TTC549 (cell line): Measurements from ENCODE around the gene PPM1D.
"Not testable (repeated sequence)": the region's sequence is repeated elsewhere in the genome, so short reads cannot be mapped to it uniquely, and the experiment has no call there.

Experiments used
- FAIRE-seq: peaks from 2 replicates; lab custom pipeline; 2012; peaks lifted over from hg19 to GRCh38; lab: Jason Lieb, UNC

PPM1D gene

DNA sequence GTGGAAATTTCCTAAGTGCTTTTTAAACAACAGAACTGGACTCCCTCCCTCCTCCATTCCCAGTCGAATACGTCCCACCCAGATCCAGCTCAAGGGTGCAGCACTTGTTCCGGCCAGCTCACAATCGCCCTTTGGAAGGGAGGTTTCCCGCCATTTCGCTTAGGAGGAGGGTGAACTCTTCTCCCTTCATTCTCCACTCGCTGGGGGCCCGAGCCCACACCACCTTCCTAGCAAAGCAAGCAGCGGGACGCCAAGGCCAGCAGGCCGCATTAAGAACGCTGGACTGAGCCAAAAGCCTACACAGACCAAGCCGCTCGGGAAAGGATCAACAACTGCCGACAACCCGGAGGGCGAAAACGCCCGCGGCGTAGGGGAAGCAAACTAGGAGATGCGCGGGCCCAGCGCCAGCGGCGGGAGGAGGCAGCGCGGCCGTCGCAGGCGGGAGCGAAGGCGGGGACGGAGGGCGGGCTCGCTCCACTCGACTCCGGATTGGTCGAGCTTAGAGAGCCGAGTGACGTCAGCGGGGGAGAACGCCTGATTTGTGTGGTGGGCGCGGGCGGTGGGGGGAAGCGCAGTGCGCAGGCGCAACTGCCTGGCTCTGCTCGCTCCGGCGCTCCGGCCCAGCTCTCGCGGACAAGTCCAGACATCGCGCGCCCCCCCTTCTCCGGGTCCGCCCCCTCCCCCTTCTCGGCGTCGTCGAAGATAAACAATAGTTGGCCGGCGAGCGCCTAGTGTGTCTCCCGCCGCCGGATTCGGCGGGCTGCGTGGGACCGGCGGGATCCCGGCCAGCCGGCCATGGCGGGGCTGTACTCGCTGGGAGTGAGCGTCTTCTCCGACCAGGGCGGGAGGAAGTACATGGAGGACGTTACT, at the start of gene PPM1D:
Gene PPM1D (plus strand): TSS at position 574 of the 870 bp plus-strand sequence. CDS start 222 bp downstream, at position 796.
- FAIRE-seq = no peak

DNA sequence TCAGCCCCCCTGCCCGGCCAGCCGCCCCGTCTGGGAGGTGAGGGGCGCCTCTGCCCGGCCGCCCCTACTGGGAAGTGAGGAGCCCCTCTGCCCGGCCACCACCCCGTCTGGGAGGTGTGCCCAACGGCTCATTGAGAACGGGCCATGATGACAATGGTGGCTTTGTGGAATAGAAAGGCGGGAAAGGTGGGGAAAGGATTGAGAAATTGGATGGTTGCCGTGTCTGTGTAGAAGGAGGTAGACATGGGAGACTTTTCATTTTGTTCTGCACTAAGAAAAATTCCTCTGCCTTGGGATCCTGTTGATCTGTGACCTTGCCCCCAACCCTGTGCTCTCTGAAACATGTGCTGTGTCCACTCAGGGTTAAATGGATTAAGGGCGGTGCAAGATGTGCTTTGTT, 47.7 kb upstream of the PPM1D start:
- FAIRE-seq = not testable (repeated sequence)

- FAIRE-seq = no peak
Observed at GRCh38 chr17:60554377-60554788, 45.6 kb upstream of the PPM1D start.

DNA sequence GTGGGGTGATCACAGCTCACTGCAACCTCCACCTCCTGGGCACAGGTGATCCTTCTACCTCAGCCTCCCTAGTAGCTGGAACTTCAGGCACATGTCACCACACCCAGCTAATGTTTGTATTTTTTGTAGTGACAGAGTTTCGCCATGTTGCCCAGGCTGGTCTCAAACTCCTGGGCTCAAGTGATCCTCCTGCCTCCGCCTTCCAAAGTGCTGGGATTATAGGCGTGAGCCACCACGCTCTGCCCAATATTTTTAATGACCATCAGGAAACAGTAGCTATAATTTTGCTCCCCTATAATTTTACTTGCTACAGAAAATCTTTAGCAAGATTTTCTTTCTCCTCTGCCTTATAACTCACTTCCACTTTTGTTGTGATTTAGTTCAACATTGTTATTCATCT, 44.2 kb upstream of the PPM1D start:
- no peak for FAIRE-seq

GRCh38 chr17:60557805-60558204, 42.2 kb upstream of the PPM1D start:
- FAIRE-seq = no peak

- no peak for FAIRE-seq
Observed at GRCh38 chr17:60559659-60559994, 40.4 kb upstream of the PPM1D start.

DNA sequence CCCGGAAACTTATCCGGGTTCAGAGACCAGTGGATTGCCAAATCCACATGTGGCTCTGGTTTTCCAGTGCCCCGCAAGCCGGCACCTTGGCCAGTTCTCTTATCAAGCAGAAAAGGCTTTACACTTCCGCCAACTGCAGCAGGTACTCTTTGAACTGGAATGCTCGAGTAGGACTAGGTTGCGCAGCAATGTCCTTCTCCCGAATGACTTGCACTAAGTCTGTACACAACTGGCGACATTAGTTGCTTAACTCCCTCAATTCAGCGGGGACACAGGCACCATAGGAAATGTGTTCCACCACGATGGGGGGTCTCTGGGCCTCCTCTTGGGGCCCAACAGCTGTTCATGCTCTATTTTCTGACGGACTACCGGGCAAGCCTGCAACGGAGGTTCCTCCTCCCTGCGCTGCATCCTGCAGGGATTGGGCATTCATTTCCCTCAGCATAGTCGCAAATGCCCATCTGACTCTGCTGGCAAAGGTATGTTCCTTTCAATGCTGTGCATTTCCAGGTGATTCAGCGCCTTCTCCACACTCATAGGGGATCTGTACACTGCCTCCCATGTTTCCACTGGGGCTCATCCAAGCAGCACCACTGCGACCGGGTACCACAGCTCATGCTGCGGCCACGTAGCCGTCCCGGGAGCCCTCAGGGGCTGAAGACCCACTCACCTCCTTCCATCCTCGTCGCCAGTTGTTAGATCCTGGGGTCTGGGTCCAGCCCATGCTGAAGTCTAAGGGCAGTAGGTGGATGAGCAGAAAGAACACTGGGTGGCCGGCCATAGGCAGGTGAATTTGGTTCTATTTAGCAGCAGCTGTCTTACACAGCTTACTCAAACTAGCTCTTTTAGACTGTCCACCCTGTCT, 39.8 kb upstream of the PPM1D start:
- FAIRE-seq = no peak

GRCh38 chr17:60560860-60561257, 39.1 kb upstream of the PPM1D start:
- no peak for FAIRE-seq

GRCh38 chr17:60562421-60562820, 37.6 kb upstream of the PPM1D start:
- FAIRE-seq = no peak

DNA sequence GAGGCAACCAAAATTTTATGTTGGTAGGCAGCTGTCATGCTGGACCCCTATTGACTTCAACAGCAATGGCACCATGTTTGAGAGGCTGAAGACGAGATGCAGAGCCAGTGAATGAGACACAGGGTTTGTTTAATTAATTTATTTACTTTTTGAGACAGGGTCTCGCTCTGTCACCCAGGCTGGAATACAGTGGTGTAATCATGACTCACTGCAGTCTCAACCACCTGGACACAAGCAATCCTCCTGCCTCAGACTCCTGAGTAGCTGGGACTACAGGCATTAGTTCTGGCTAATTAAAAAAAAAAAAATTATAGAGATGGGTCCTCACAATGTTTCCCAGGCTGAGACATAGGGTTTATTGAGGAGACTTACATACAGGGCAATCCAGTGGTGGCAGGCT, 36.2 kb upstream of the PPM1D start:
- no peak for FAIRE-seq

DNA sequence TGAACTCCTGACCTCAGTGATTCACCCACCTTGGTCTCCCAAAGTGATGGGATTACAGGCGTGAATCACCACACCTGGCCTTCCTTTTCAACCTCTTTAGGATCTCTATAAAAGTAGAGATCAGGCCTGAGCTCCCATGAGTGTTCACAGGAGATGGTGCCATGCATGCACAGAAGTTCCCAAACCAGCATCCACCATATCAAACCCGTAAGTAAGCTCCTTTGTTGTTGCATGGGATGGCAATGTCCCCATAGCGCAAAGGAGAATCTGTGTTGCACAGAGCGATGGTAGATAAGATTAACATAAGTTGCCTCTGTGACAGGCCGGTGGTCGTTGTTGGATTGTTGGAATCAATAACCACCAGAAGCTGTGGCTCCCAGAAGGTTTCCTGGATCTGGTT, 34.8 kb upstream of the PPM1D start:
- FAIRE-seq = no peak

DNA sequence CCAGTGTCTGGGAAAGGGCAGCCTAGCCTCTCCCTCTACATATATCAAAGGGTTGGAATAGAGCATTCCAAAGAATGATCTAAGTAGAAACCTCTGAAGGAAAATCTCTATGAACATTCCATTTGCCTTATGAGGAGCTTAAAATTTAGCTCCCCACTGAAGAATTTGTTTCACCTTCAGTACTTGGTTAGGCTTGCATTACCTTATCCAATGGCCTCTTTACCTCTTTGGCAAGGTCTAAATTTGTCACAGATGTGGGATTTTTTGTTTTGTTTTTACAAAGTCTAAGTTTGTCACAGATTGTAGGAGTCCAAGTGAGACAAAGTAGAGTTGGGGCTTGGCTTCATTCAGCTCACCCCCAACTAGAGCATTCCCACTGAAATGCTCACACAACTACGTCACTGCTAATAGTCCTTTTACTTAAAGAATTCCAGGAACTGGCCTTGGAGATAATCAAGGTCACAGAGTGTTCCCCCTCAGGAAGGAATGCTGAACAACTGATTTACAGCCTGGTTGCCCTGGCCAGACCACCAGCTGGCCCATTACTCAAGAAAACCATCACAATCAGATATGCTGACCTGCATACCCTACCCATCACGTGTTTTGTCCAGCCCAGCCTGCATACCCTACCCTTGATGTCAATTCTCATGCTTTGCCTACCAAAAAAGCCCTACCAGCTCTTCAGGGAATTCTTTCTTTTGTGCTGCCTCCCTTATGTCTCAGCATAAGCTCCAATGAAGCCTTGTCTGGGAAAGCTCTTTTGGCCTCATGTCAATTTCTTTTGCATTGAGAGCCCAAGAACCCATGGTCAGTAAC, 26.5 kb upstream of the PPM1D start:
- FAIRE-seq = no peak

GRCh38 chr17:60577147-60577915, 22.7 kb upstream of the PPM1D start:
- no peak for FAIRE-seq

- FAIRE-seq = no peak
Observed at GRCh38 chr17:60579090-60579489, 20.9 kb upstream of the PPM1D start.

DNA sequence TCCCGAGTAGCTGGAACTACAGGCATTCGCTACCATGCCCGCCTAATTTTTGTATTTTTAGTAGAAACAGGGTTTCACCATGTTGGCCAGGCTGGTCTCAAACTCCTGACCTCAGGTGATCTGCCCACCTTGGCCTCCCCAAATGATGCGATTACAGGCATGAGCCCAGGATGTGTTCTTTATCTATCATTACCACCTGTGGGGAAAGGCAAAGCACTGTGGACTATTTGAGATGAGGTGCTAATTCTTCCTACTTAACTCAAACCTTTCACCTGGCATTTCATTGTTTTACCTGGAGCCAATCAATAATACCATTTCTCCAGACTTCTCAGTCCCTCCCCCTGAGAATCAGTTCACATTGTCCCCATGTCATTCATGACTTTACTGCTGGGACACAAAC, 20.4 kb upstream of the PPM1D start:
- no peak for FAIRE-seq

- FAIRE-seq = no peak
Observed at GRCh38 chr17:60583008-60583407, 17.0 kb upstream of the PPM1D start.

GRCh38 chr17:60585887-60586286, 14.1 kb upstream of the PPM1D start:
- FAIRE-seq = no peak

DNA sequence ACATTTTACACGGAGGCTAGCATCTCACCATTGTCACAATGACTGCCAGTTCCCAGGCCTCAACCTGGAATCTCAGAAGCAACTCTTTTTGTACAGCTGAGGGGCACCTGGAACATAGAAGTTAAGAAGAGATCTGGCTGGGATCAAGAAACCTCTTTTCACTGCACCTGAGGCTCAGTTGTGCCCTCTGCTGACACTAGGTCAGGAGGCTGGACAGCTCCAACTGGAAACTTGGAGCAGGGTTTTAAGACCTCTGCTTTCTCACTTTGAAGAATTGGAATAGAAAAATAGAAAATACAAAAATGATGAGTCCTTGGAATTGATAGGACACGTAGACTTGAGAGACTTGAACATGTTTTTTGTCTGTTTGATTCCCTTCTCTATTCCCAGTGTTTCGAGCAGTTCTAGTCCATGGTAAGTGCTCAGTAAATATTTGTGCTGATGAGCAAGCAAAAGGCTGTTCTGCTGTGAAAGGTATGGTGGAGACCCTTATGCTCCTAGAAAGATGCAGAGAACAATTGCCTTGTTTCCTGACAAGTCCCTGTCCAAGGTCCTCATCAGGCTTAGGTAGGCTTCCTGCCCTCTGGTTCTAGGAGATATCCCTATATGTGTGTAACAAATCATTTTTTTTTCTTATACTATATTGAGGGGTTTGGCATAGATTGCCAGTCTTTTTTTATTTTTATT, 13.6 kb upstream of the PPM1D start:
- FAIRE-seq = no peak

GRCh38 chr17:60590070-60590469, 9.9 kb upstream of the PPM1D start:
- no peak for FAIRE-seq

DNA sequence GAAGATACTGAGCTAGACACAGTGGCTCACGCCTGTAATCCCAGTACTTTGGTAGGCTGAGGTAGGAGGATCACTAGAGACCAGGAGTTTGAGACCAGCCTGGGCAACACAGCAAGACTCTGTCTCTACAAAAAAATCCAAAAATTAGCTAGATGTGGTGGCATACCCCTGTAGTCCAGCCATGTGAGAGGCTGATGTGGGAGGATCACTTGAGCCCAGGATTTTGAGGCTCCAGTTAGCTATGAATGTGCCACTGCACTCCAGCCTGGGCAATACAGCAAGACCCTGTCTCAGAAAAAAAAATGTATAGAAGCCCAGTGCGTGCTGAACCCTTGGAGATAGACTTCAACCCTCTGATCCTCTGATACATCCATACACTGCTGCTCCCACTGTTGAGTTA, 7.2 kb upstream of the PPM1D start:
- FAIRE-seq = no peak

DNA sequence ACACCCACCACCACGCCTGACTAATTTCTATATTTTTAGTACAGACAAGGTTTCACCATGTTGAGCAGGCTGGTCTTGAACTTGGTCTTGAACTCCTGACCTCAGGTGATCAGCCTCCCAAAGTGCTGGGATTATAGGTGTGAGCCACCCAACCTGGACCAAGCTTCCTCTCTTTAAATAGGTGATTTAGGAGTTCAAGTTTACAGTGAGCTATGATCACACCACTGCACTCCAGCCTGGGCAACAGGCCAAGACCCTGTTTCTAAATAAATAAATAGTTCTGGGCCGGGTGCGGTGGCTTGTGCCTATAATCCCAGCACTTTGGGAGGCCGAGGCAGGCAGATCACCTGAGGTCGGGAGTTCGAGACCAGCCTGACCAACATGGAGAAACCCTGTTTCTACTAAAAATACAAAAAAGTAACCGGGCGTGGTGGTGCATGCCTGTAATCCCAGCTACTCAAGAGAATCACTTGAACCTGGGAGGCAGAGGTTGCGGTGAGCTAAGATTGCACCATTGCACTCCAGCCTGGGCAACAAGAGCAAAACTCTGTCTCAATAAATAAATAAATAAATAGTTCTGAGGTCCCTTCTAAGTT, 6.5 kb upstream of the PPM1D start:
- not testable (repeated sequence) for FAIRE-seq
